Hepatocyte (in vitro differentiated cells): ENCODE data around the gene INPPL1. TPM values are rescaled to one million over a fixed set of nuclear protein-coding genes. Genes with fewer than 3 reads are reported as not detected.

Source experiments
- DNase-seq: peaks from one replicate; pipeline ENCODE4 v3.0.0-alpha.2; 2016; ENCODE audit warnings: low spot score
- H2AFZ ChIP-seq: fragments of 200-600 bp; sonication (generic); 2 replicates; pipeline ENCODE4 v1.6.0; 2016; ENCODE audit warnings: antibody characterized with exemption, mild to moderate bottlenecking
- H3K27ac ChIP-seq: fragments of 200-600 bp; sonication (generic); 2 replicates; pipeline ENCODE4 v1.5.1; 2016; ENCODE audit warnings: mild to moderate bottlenecking
- H3K27me3 ChIP-seq: fragments of 200-600 bp; sonication (generic); 2 replicates; pipeline ENCODE4 v1.6.1; 2016
- H3K36me3 ChIP-seq: fragments of 200-600 bp; sonication (generic); replicated peaks from 2 replicates; pipeline ENCODE4 v1.5.1; 2016; ENCODE audit warnings: low read depth; ENCODE audit not compliant: insufficient read depth
- H3K4me1 ChIP-seq: fragments of 200-600 bp; sonication (generic); 2 replicates; pipeline ENCODE4 v1.5.1; 2016; ENCODE audit warnings: mild to moderate bottlenecking, moderate library complexity; ENCODE audit not compliant: insufficient read depth
- H3K4me2 ChIP-seq: fragments of 200-600 bp; sonication (generic); 2 replicates; pipeline ENCODE4 v1.6.0; 2016
- H3K4me3 ChIP-seq: fragments of 200-600 bp; sonication (generic); 2 replicates; pipeline ENCODE4 v1.5.1; 2016; ENCODE audit warnings: mild to moderate bottlenecking
- H3K79me2 ChIP-seq: fragments of 200-600 bp; sonication (generic); 2 replicates; pipeline ENCODE4 v1.6.0; 2017; ENCODE audit warnings: mild to moderate bottlenecking
- H3K9me2 ChIP-seq: fragments of 200-600 bp; sonication (generic); replicated peaks from 2 replicates; pipeline ENCODE4 v1.6.0; 2017; ENCODE audit warnings: mild to moderate bottlenecking; ENCODE audit not compliant: insufficient read depth
- H3K9me3 ChIP-seq: fragments of 200-600 bp; sonication (generic); 2 replicates; pipeline ENCODE4 v1.5.1; 2016; ENCODE audit warnings: low read depth, mild to moderate bottlenecking
- H4K20me1 ChIP-seq: fragments of 200-600 bp; sonication (generic); 2 replicates; pipeline ENCODE4 v1.6.0; 2016; ENCODE audit warnings: mild to moderate bottlenecking; ENCODE audit not compliant: insufficient read depth, poor library complexity, severe bottlenecking
- EZH2 ChIP-seq: fragments of 200-600 bp; sonication (generic); IDR thresholded peaks from 2 replicates; pipeline ENCODE4 v1.6.1; 2016; ENCODE audit warnings: antibody characterized with exemption, mild to moderate bottlenecking, borderline replicate concordance
- EZH2phosphoT487 ChIP-seq: fragments of 200-600 bp; sonication (generic); IDR thresholded peaks from one replicate; pipeline ENCODE4 v1.6.1; 2018; ENCODE audit warnings: antibody characterized with exemption, mild to moderate bottlenecking, low read depth, moderate library complexity; ENCODE audit not compliant: unreplicated experiment, severe bottlenecking
- WGBS: methylation state at CpG from one replicate; pipeline ENCODE4 v1.1.6; 2016; ENCODE audit warnings: low lambda C conversion rate; ENCODE audit errors: missing lambda C conversion rate; 5-methylcytosine and 5-hydroxymethylcytosine counted together
- polyA plus RNA-seq: library from polyadenylated mRNA; unstranded; fragments of >200 nt; fragmentation: Nextera tagmentation; extraction: Ambion mirVana; gene quantifications from 2 replicates; pipeline ENCODE4 v1.2.1, GENCODE V29; 2016
- total RNA-seq: library from RNA; depleted of rRNA; stranded (reverse); fragments of >200 nt; gene quantifications from 2 replicates; pipeline ENCODE4 v1.2.3, GENCODE V29; 2014
- TF ChIP-seq, protein P1 (sequence below): fragments of 200-600 bp; sonication (generic); IDR thresholded peaks from 2 replicates; pipeline ENCODE4 v1.5.1; 2016; ENCODE audit warnings: antibody characterized with exemption, mild to moderate bottlenecking; ENCODE audit not compliant: poor library complexity

Gene INPPL1
- total and polyA plus RNA-seq, 2 experiments from 2014 or later = 74.8 to 99.4 TPM

DNA sequence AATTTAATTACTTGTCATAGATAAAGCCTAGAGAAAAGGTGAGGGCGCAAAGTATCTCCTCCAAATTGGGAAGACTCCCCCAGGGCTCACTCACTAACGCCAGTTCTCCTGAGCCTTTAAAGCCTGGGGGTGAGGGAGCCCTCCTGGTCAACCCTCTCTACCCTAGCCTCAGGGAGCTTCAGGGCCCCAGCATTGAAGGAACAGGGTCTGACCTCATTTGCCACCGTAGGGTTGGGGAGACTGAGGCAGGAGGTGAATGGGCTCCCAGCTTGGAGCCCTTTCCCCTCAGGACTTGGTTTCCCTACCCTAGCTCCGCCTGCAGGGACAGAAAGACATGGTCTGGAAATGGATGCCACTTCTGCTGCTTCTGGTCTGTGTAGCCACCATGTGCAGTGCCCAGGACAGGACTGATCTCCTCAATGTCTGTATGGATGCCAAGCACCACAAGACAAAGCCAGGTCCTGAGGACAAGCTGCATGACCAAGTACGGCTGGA is 6.3 kb upstream of the INPPL1 start:
- no peak for TF ChIP-seq EZH2phosphoT487
- Histone ChIP-seq H3K4me1 (peaks cover 8% of the 10 kb centered on the region), H3K4me2 (no peak overlapping the region), H3K4me3 (no peak overlapping the region), H3K27me3 (peaks cover 9% of the 10 kb centered on the region), H3K9me2 (no peaks in the 10 kb centered on the region), H2AFZ (no peak overlapping the region), H3K9me3 (no peaks in the 10 kb centered on the region), H3K36me3 (no peaks in the 10 kb centered on the region), H3K79me2 (no peaks in the 10 kb centered on the region), H3K27ac (no peak overlapping the region), H4K20me1 (no peaks in the 10 kb centered on the region)
- WGBS = 89% methylated on average over 5 of the region's 5 CpGs
- no peak for DNase-seq

DNA sequence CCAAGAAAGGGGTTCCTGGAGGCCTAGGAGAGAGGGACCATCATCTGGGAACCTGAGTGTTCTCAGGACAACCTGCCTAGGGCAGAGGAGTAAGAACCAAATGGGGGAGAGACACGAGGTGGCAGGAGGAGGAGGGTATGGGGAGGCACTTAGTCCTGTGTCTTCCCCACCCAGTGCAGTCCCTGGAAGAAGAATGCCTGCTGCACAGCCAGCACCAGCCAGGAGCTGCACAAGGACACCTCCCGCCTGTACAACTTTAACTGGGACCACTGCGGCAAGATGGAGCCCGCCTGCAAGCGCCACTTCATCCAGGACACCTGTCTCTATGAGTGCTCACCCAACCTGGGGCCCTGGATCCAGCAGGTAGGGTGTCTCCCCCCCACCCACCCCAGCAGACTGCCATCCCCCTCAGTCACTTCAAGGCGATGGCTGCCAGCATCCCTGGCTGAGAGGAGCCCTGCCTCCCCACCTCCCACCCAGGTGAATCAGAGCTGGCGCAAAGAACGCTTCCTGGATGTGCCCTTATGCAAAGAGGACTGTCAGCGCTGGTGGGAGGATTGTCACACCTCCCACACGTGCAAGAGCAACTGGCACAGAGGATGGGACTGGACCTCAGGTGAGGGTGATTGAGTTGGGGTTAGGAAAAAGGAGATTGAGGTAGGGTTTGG is 3.7 kb upstream of the INPPL1 start:
- Histone ChIP-seq H3K4me2 (no peak overlapping the region), H3K79me2 (peaks cover 17% of the 10 kb centered on the region), H3K27me3 (peaks cover 6% of the 10 kb centered on the region), H3K36me3 (no peaks in the 10 kb centered on the region), H3K27ac (no peak overlapping the region), H3K9me3 (no peaks in the 10 kb centered on the region), H4K20me1 (peaks cover 9% of the 10 kb centered on the region), H2AFZ (no peak overlapping the region), H3K9me2 (no peaks in the 10 kb centered on the region), H3K4me3 (no peak overlapping the region), H3K4me1 (peaks cover 13% of the 10 kb centered on the region)
- DNase-seq = no peak
- TF ChIP-seq, protein P1, sequence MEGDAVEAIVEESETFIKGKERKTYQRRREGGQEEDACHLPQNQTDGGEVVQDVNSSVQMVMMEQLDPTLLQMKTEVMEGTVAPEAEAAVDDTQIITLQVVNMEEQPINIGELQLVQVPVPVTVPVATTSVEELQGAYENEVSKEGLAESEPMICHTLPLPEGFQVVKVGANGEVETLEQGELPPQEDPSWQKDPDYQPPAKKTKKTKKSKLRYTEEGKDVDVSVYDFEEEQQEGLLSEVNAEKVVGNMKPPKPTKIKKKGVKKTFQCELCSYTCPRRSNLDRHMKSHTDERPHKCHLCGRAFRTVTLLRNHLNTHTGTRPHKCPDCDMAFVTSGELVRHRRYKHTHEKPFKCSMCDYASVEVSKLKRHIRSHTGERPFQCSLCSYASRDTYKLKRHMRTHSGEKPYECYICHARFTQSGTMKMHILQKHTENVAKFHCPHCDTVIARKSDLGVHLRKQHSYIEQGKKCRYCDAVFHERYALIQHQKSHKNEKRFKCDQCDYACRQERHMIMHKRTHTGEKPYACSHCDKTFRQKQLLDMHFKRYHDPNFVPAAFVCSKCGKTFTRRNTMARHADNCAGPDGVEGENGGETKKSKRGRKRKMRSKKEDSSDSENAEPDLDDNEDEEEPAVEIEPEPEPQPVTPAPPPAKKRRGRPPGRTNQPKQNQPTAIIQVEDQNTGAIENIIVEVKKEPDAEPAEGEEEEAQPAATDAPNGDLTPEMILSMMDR = no peak
- TF ChIP-seq EZH2 (no peak), EZH2phosphoT487 (no peak)
- WGBS = 76% methylated on average over 6 of the region's 10 CpGs

DNA sequence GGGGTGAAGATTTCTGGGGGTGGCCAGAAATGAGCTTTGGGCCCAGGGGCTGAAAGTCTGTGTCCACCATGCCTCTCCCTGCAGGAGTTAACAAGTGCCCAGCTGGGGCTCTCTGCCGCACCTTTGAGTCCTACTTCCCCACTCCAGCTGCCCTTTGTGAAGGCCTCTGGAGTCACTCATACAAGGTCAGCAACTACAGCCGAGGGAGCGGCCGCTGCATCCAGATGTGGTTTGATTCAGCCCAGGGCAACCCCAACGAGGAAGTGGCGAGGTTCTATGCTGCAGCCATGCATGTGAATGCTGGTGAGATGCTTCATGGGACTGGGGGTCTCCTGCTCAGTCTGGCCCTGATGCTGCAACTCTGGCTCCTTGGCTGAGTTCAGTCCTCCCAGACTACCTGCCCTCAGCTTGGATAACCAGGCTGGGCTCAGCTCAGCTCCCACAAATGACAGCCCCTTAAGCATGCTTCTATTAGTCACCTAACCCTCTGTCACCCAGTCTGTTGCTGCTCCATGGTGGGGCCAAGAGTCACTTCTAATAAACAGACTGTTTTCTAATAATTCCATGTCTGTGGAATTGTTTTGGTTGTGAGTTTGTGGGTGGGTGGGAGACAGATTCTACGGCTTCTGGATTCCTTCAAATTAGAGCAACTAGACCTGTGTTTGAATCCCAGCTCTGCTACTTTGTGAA is 3.0 kb upstream of the INPPL1 start:
- Histone ChIP-seq H2AFZ (no peak overlapping the region), H3K27ac (no peak overlapping the region)
- DNase-seq = no peak

More for the DNA sequence above, 3.0 kb upstream of the INPPL1 start:
- no peaks in the 10 kb centered on the region for H3K36me3 ChIP-seq
- peak overlapping the region; percentile 83 for H3K4me2 ChIP-seq
- H3K27me3 ChIP-seq = peaks cover 6% of the 10 kb centered on the region
- peaks cover 16% of the 10 kb centered on the region for H4K20me1 ChIP-seq
- WGBS = 77% methylated on average over 7 of the region's 7 CpGs
- H3K9me2 ChIP-seq = no peaks in the 10 kb centered on the region
- H3K9me3 ChIP-seq = no peaks in the 10 kb centered on the region
- H3K4me3 ChIP-seq = no peak overlapping the region
- peaks cover 20% of the 10 kb centered on the region for H3K4me1 ChIP-seq
- peaks cover 24% of the 10 kb centered on the region for H3K79me2 ChIP-seq
- TF ChIP-seq, protein P1 = no peak
- TF ChIP-seq EZH2phosphoT487 (no peak), EZH2 (no peak)
